GM12891 (cell line): ENCODE data around the gene PRICKLE1.

ENCODE experiments used
- POLR2A ChIP-seq: IDR thresholded peaks from 2 replicates; pipeline ENCODE4 v1.6.1; 2011; ENCODE audit warnings: low read depth, low read length, control low read depth
- POLR2AphosphoS5 ChIP-seq: IDR thresholded peaks from 2 replicates; pipeline ENCODE4 v1.6.1; 2011; ENCODE audit warnings: low read depth, low read length, control low read depth
- TAF1 ChIP-seq: IDR thresholded peaks from 2 replicates; pipeline ENCODE4 v1.6.1; 2011; ENCODE audit warnings: low read depth, low read length, control low read depth

DNA sequence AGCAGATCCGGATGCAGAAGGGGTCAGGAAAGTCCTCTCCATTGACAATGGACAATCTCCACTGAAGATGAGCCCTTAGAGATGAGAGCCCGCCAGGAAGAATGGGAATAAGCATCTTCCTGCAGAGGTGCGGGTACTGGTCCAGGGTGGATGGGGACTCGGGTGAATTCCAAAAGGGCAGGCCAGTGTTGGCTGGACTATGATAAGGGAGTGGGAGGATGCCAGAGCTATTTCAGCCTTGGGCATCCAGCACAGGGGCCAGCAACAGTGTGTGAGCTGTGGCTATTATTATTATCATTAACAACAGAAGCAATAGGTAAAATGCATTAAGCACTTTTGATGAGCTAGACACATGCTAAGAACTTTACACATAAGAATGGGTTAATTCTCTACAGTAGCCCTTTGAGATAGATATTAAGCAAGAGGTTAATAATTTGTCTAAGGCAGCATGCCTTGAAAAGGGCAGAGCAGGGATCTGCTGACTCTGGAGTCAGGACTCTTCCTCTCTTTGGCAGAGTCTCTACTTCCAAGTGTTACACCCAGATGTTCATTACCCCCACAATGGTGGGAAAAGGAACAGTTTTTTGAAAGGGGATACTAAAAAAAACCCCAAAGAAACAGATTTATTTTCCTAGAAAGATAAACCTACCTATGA, 55.2 kb downstream of the PRICKLE1 start:
- TF ChIP-seq POLR2AphosphoS5: no peak
- TF ChIP-seq POLR2A: no peak
- no peak for TF ChIP-seq TAF1
